ENCODE results near the gene TCP11L1. TPM values are rescaled to one million over a fixed set of nuclear protein-coding genes. Genes with fewer than 3 reads are reported as not detected.
"Not testable (repeated sequence)": the region's sequence is repeated elsewhere in the genome, so short reads cannot be mapped to it uniquely, and the experiment has no call there.

TCP11L1 gene
- total RNA-seq, 1 donor from 2014 or later: 4.7 TPM

- Histone ChIP-seq H3K4me1 (no peaks in the 10 kb centered on the region), H3K27ac (replicated peaks) (no peak overlapping the region), H3K36me3 (no peaks in the 10 kb centered on the region), H3K9me3 (replicated peaks) (no peaks in the 10 kb centered on the region), H3K4me3 (no peak overlapping the region), H3K27me3 (ENCODE audit: low read depth) (no peaks in the 10 kb centered on the region)
- no peak for TF ChIP-seq CTCF (IDR thresholded peaks at IDR 0.05; ENCODE audit: borderline replicate concordance)
- no peak for DNase-seq
- intact Hi-C loops (cut with micrococcal nuclease): no loop called here
Measured at GRCh38 chr11:33116535-33116934, 77.2 kb downstream of the TCP11L1 start.

DNA sequence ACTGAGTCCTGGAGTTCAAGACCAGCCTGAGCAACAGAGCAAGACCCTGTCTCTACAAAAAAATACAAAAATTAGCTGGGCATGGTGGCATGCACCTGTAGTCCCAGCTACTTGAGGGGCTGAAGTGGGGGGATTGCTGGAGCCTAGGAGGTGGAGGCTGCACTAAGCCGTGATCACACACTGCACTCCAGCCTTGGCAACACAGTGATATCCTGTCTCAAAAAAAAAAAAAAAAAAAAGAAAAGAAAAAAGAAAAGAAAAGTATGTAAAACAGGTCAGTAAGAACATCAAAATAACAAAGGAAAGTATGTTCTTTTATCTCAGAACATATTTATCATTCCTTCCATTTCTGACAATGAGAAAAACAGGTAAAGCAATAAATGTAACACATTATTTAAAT is 83.3 kb downstream of the TCP11L1 start:
- H3K27ac ChIP-seq (replicated peaks); H3K4me3 ChIP-seq; H3K36me3 ChIP-seq; H3K27me3 ChIP-seq (ENCODE audit: low read depth); DNase-seq; H3K4me1 ChIP-seq; intact Hi-C loops (cut with micrococcal nuclease); H3K9me3 ChIP-seq (replicated peaks): not testable (repeated sequence)

Other genes with a start within 250 kb of the TCP11L1 start
- gene CCDC73, start 244.9 kb upstream of the TCP11L1 start, total RNA-seq: not detected
- gene PRRG4, start 209.6 kb upstream of the TCP11L1 start, total RNA-seq: 0.33 TPM
- gene QSER1, start 146.8 kb upstream of the TCP11L1 start, total RNA-seq: 15.0 TPM
- 0.55 TPM for gene DEPDC7, start 23.7 kb upstream of the TCP11L1 start, total RNA-seq
- 11.1 TPM for gene CSTF3, start 121.9 kb downstream of the TCP11L1 start, total RNA-seq
- gene HIPK3, start 217.8 kb downstream of the TCP11L1 start, total RNA-seq: 247 TPM